Esophagus muscularis mucosa (tissue), 4 donors: Measurements from ENCODE around the gene CREB3. TPM values are rescaled to one million over a fixed set of nuclear protein-coding genes. Genes with fewer than 3 reads are reported as not detected.
A peak's percentile ranks its signal among the peaks of the same experiment; 100 is the strongest.

Experiments
- DNase-seq: peaks from one replicate; pipeline ENCODE4 v3.0.0-alpha.2; 2017; ENCODE audit errors: extremely low spot score
- H3K27ac ChIP-seq, 4 donors: fragments of 200-600 bp; sonication (generic); replicated peaks in 1 of 4; 1 replicate in 3 of 4; 2 replicates in 1 of 4; pipeline ENCODE4 v1.5.1; 2016 to 2019; ENCODE audit warnings: mild to moderate bottlenecking in 1 of 4
- H3K27me3 ChIP-seq, 4 donors: fragments of 200-600 bp; sonication (generic); one replicate each; pipeline versions ENCODE4 v1.5.1 to v1.6.0; 2016 to 2019
- H3K36me3 ChIP-seq, 4 donors: fragments of 200-600 bp; sonication (generic); one replicate each; pipeline ENCODE4 v1.5.1; 2016 to 2019
- H3K4me1 ChIP-seq, 4 donors: fragments of 200-600 bp; sonication (generic); one replicate each; pipeline ENCODE4 v1.5.1; 2016 to 2019
- H3K4me3 ChIP-seq, 4 donors: fragments of 200-600 bp; sonication (generic); 1 replicate in 2 of 4; 2 replicates in 2 of 4; pipeline ENCODE4 v1.5.1; 2016 to 2019; ENCODE audit warnings: mild to moderate bottlenecking in 4 of 4, moderate library complexity in 1 of 4
- H3K9me3 ChIP-seq, 4 donors: fragments of 200-600 bp; sonication (generic); 1 replicate in 3 of 4; 2 replicates in 1 of 4; pipeline ENCODE4 v1.5.1; 2016 to 2019
- EP300 ChIP-seq: sonication (generic); formaldehyde crosslinking; IDR thresholded peaks from one replicate; pipeline ENCODE4 v1.6.1; 2017; ENCODE audit warnings: antibody characterized with exemption
- POLR2A ChIP-seq: fragments of 450-650 bp; IDR thresholded peaks from one replicate; pipeline ENCODE4 v1.6.1; 2017; ENCODE audit warnings: antibody characterized with exemption, moderate library complexity, mild to moderate bottlenecking, low read depth
- POLR2AphosphoS5 ChIP-seq, 2 donors: sonication (generic); formaldehyde crosslinking; IDR thresholded peaks; one replicate each; pipeline ENCODE4 v1.6.1; 2017; ENCODE audit warnings: antibody characterized with exemption in 2 of 2
- WGBS: methylation state at CpG from one replicate; pipeline ENCODE4 v1.1.5; 2018; 5-methylcytosine and 5-hydroxymethylcytosine counted together
- intact Hi-C: fragments of 100-400 bp; cut with DNase I; formaldehyde crosslinking; loops from one replicate; pipeline ENCODE4 v1.15.1; 2023
- total RNA-seq, 4 donors: library from RNA; depleted of rRNA; stranded (reverse); fragments of >200 nt; gene quantifications; one replicate each; pipeline versions ENCODE4 v1.1.0 to v1.2.1, GENCODE V29; 2016
- TF ChIP-seq, protein P1 (sequence below), 3 experiments: fragments of 200-600 bp in 2 of 3; fragments of 450-650 bp in 1 of 3; sonication (generic) in 2 of 3; IDR thresholded peaks; one replicate each; pipeline ENCODE4 v1.5.1; 2017 to 2019; ENCODE audit warnings: antibody characterized with exemption in 3 of 3, mild to moderate bottlenecking in 2 of 3, moderate library complexity in 1 of 3

Gene CREB3
- total RNA-seq, 4 donors from 2014 or later = 65.6 to 97.3 (median 85.4) TPM

DNA sequence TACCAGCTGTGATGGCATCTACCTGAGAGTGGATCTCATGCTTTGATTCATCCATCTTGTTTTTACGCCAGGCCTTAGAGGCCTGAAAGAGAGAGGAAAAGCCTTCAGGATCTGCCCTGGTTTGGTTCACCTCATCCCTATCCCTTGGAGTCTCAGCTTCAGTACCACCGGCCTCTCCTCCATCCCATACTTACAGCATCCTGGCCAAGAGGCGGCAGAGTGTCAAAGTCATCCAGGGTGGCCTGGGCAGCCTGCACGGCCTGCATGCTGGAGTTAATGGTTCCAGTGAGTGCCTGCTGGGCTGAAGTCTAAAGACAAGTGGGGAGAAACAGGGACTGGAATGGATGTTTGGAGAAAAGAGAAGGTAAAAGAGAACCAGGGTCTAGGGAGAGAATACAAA lies 12.9 kb upstream of the CREB3 start:
- Histone ChIP-seq H3K36me3 (peaks cover 98 to 100% (median 99%) of the 10 kb centered on the region in 4 donors), H3K4me1 (peaks cover 0 to 30% (median 25%) of the 10 kb centered on the region in 4 donors), H3K4me3 (no peak overlapping the region), H3K9me3 (no peaks in the 10 kb centered on the region), H3K27me3 (no peaks in the 10 kb centered on the region), H3K27ac (peak overlapping the region; percentile 46 to 98 (median 76))
- 80% methylated on average over 4 of the region's 4 CpGs for WGBS
- no peak for DNase-seq
- TF ChIP-seq EP300 = no peak
- no peak for TF ChIP-seq POLR2A
- TF ChIP-seq, protein P1, sequence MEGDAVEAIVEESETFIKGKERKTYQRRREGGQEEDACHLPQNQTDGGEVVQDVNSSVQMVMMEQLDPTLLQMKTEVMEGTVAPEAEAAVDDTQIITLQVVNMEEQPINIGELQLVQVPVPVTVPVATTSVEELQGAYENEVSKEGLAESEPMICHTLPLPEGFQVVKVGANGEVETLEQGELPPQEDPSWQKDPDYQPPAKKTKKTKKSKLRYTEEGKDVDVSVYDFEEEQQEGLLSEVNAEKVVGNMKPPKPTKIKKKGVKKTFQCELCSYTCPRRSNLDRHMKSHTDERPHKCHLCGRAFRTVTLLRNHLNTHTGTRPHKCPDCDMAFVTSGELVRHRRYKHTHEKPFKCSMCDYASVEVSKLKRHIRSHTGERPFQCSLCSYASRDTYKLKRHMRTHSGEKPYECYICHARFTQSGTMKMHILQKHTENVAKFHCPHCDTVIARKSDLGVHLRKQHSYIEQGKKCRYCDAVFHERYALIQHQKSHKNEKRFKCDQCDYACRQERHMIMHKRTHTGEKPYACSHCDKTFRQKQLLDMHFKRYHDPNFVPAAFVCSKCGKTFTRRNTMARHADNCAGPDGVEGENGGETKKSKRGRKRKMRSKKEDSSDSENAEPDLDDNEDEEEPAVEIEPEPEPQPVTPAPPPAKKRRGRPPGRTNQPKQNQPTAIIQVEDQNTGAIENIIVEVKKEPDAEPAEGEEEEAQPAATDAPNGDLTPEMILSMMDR (IDR thresholded peaks at IDR 0.05) = no peak
- no peak for TF ChIP-seq POLR2AphosphoS5 (IDR thresholded peaks at IDR 0.05)
- intact Hi-C loops = no loop called here

DNA sequence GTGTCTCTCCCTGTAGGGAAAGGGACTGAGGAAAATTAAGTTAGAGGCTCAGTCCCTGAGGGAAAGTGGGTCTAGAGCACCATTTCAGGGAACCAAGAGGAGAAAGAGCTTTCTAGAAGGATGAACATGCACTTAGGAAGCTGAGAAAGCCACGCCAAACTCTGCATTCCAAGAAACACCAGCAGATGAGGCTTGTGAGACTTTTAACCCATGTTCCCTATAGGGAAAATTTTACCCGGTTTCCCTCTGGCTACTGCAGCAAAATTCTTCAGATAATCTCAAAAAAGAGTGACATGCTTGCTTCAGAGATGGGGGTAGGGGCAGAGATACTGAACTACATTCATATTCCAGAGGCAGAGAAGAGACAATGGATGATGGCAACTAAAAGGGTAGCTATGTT lies 9.0 kb upstream of the CREB3 start:
- H3K9me3 ChIP-seq = no peaks in the 10 kb centered on the region
- no peak for DNase-seq
- peak overlapping the region; percentile 29 to 99 (median 98) for H3K27ac ChIP-seq
- H3K36me3 ChIP-seq = peaks cover 72 to 86% (median 77%) of the 10 kb centered on the region in 4 donors
- H3K4me3 ChIP-seq = no peak overlapping the region
- peaks cover 21 to 40% (median 39%) of the 10 kb centered on the region in 4 donors for H3K4me1 ChIP-seq
- 76% methylated on average over 2 of the region's 2 CpGs for WGBS
- TF ChIP-seq POLR2AphosphoS5 (IDR thresholded peaks at IDR 0.05) = no peak
- TF ChIP-seq POLR2A = no peak
- TF ChIP-seq, protein P1 (IDR thresholded peaks at IDR 0.05) = no peak
- no peak for TF ChIP-seq EP300
- no peaks in the 10 kb centered on the region for H3K27me3 ChIP-seq
- intact Hi-C loops = no loop called here

DNA sequence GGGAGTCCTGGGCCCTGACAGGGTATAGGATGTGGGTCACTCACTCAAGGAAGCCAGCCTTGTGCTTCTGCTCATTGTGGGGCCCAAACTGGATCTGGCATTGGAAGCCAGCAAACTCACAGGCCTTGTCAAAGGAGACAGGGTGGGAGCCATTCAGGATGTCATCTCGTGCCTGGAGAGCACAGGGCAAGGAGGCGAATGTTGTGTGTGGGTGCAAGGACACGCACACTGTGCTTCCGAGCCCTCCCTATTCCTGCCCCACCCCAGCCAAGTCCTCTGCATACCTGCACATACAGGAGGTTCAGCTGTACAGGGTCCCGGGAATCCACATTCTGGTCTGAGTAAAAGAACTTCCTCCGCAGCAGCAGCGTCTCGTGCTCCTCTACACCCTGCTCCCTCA lies 8.6 kb upstream of the CREB3 start:
- H3K9me3 ChIP-seq = no peaks in the 10 kb centered on the region
- TF ChIP-seq POLR2A (no peak), POLR2AphosphoS5 (IDR thresholded peaks at IDR 0.05) (no peak), EP300 (no peak)
- DNase-seq = no peak
- intact Hi-C loops = no loop called here
- no peak overlapping the region for H3K4me3 ChIP-seq
- H3K27ac ChIP-seq = peak overlapping the region; percentile 97 to 99 (median 99)
- 87% methylated on average over 8 of the region's 8 CpGs for WGBS
- no peaks in the 10 kb centered on the region for H3K27me3 ChIP-seq
- peaks cover 67 to 81% (median 72%) of the 10 kb centered on the region in 4 donors for H3K36me3 ChIP-seq
- H3K4me1 ChIP-seq = peaks cover 26 to 44% (median 44%) of the 10 kb centered on the region in 4 donors

DNA sequence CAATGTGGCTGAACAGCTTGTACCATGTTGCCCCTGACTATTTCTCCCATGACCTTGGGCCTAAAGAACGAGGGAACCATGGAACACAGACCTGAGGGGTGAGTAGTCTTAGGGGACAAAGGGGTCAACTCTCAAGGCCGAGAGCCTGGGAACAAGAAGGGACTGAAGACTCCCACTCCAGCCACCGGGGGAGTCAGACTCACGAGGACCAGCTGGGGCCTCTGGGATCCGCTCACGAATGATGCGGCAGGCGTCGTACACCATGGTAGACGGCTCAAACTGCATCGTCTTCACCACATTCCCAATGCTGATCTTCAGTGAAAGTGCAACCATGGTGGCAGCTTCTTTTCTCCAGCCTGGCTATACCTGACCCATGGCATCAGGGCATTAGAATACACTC lies 7.1 kb upstream of the CREB3 start:
- 89% methylated on average over 11 of the region's 11 CpGs for WGBS
- peaks cover 41 to 59% (median 58%) of the 10 kb centered on the region in 4 donors for H3K4me1 ChIP-seq
- no peaks in the 10 kb centered on the region for H3K27me3 ChIP-seq
- H3K36me3 ChIP-seq = peaks cover 53 to 67% (median 57%) of the 10 kb centered on the region in 4 donors
- no peaks in the 10 kb centered on the region for H3K9me3 ChIP-seq
- DNase-seq = no peak
- TF ChIP-seq POLR2AphosphoS5 (IDR thresholded peaks at IDR 0.05) (no peak), EP300 (no peak), POLR2A (no peak)
- TF ChIP-seq, protein P1 (IDR thresholded peaks at IDR 0.05) = no peak
- H3K27ac ChIP-seq = peak overlapping the region; percentile 97 to 99 (median 99)
- intact Hi-C loops = no loop called here
- no peak overlapping the region for H3K4me3 ChIP-seq

GRCh38 chr9:35726931-35727330 lies 5.5 kb upstream of the CREB3 start:
- no peaks in the 10 kb centered on the region for H3K27me3 ChIP-seq
- peaks cover 49 to 68% (median 67%) of the 10 kb centered on the region in 4 donors for H3K4me1 ChIP-seq
- 13% methylated on average over 3 of the region's 3 CpGs for WGBS
- intact Hi-C loops = no loop called here
- no peak for DNase-seq
- H3K27ac ChIP-seq = peak overlapping the region; percentile 97 to 99 (median 99)
- H3K36me3 ChIP-seq = peaks cover 37 to 51% (median 42%) of the 10 kb centered on the region in 4 donors
- TF ChIP-seq EP300 (no peak), POLR2AphosphoS5 (IDR thresholded peaks at IDR 0.05) (peak in 1 of 2 donors; percentile 73), POLR2A (no peak)
- TF ChIP-seq, protein P1 (IDR thresholded peaks at IDR 0.05) = peak; percentile 32 to 39 (median 37)
- H3K9me3 ChIP-seq = no peaks in the 10 kb centered on the region
- peak overlapping the region; percentile 81 to 96 (median 86) for H3K4me3 ChIP-seq
